Muscle layer of colon (tissue), 2 donors: ENCODE results near the gene COL19A1.

Experiments used
- H3K27ac ChIP-seq: one replicate; pipeline ENCODE4 v1.7.0; 2013; ENCODE audit warnings: low read depth, mild to moderate bottlenecking, low read length, moderate library complexity
- H3K27me3 ChIP-seq, 2 donors: one replicate each; pipeline ENCODE4 v1.7.0; 2013; ENCODE audit warnings: low read length in 2 of 2, mild to moderate bottlenecking in 2 of 2; ENCODE audit not compliant: insufficient read depth in 2 of 2, control insufficient read depth in 1 of 2
- H3K36me3 ChIP-seq: one replicate; pipeline ENCODE4 v1.7.0; 2013; ENCODE audit warnings: mild to moderate bottlenecking, low read length; ENCODE audit not compliant: insufficient read depth
- H3K4me1 ChIP-seq: one replicate; pipeline ENCODE4 v1.7.0; 2013; ENCODE audit warnings: mild to moderate bottlenecking, low read length; ENCODE audit not compliant: insufficient read depth
- H3K4me3 ChIP-seq, 2 donors: one replicate each; pipeline ENCODE4 v1.7.0; 2013; ENCODE audit warnings: low read length in 2 of 2, low read depth in 1 of 2, mild to moderate bottlenecking in 1 of 2, moderate library complexity in 1 of 2
- H3K9ac ChIP-seq: one replicate; pipeline ENCODE4 v1.7.0; 2013; ENCODE audit warnings: low read length
- H3K9me3 ChIP-seq: one replicate; pipeline ENCODE4 v1.7.0; 2013; ENCODE audit warnings: mild to moderate bottlenecking, low read length
- donor health status: abdominal sarcoma.
- donor health status: Adenocarcinoma of cecum.

The COL19A1 gene

GRCh38 chr6:69866770-69867638 lies 648 bp downstream of the COL19A1 start:
- H3K9ac ChIP-seq = peak overlapping the region; percentile 30
- H3K27me3 ChIP-seq = peaks cover 0 to 6% of the 10 kb centered on the region in 2 donors
- H3K36me3 ChIP-seq = no peaks in the 10 kb centered on the region
- H3K9me3 ChIP-seq = no peaks in the 10 kb centered on the region
- H3K4me3 ChIP-seq = peak overlapping the region; percentile 62 to 68
- no peak overlapping the region for H3K27ac ChIP-seq
- no peaks in the 10 kb centered on the region for H3K4me1 ChIP-seq

- Histone ChIP-seq H3K36me3 (no peaks in the 10 kb centered on the region), H3K9me3 (no peaks in the 10 kb centered on the region), H3K4me3 (peak overlapping the region; percentile 62 to 68), H3K27ac (no peak overlapping the region), H3K27me3 (peaks cover 0 to 6% of the 10 kb centered on the region in 2 donors), H3K4me1 (no peaks in the 10 kb centered on the region), H3K9ac (no peak overlapping the region)
Measured at GRCh38 chr6:69867639-69867976, 1.3 kb downstream of the COL19A1 start.

GRCh38 chr6:69868252-69868804 lies 2.0 kb downstream of the COL19A1 start:
- no peak overlapping the region for H3K4me3 ChIP-seq
- no peaks in the 10 kb centered on the region for H3K36me3 ChIP-seq
- no peak overlapping the region for H3K27ac ChIP-seq
- H3K9me3 ChIP-seq = no peaks in the 10 kb centered on the region
- no peak overlapping the region for H3K9ac ChIP-seq
- no peaks in the 10 kb centered on the region for H3K4me1 ChIP-seq
- H3K27me3 ChIP-seq = peaks cover 0 to 6% of the 10 kb centered on the region in 2 donors

GRCh38 chr6:69868961-69869360 lies 2.6 kb downstream of the COL19A1 start:
- Histone ChIP-seq H3K27ac (no peak overlapping the region), H3K9ac (no peak overlapping the region), H3K36me3 (no peaks in the 10 kb centered on the region), H3K9me3 (no peaks in the 10 kb centered on the region), H3K4me3 (no peak overlapping the region), H3K4me1 (no peaks in the 10 kb centered on the region), H3K27me3 (peaks cover 0 to 6% of the 10 kb centered on the region in 2 donors)

- Histone ChIP-seq H3K27me3 (peaks cover 0 to 6% of the 10 kb centered on the region in 2 donors), H3K36me3 (no peaks in the 10 kb centered on the region), H3K27ac (no peak overlapping the region), H3K4me3 (no peak overlapping the region), H3K9ac (no peak overlapping the region), H3K9me3 (no peaks in the 10 kb centered on the region), H3K4me1 (no peaks in the 10 kb centered on the region)
Measured at GRCh38 chr6:69871107-69871506, 4.8 kb downstream of the COL19A1 start.

- Histone ChIP-seq H3K27ac (no peak overlapping the region), H3K9ac (no peak overlapping the region), H3K4me3 (no peak overlapping the region), H3K9me3 (no peaks in the 10 kb centered on the region), H3K4me1 (no peaks in the 10 kb centered on the region), H3K27me3 (peaks cover 0 to 2% of the 10 kb centered on the region in 2 donors), H3K36me3 (no peaks in the 10 kb centered on the region)
Measured at GRCh38 chr6:69873291-69873690, 6.9 kb downstream of the COL19A1 start.

GRCh38 chr6:69875715-69876114 lies 9.4 kb downstream of the COL19A1 start:
- no peaks in the 10 kb centered on the region for H3K36me3 ChIP-seq
- H3K4me1 ChIP-seq = no peaks in the 10 kb centered on the region
- no peaks in the 10 kb centered on the region for H3K27me3 ChIP-seq

GRCh38 chr6:69878795-69879194 lies 12.4 kb downstream of the COL19A1 start:
- H3K36me3 ChIP-seq = no peaks in the 10 kb centered on the region
- no peaks in the 10 kb centered on the region for H3K9me3 ChIP-seq
- no peak overlapping the region for H3K27ac ChIP-seq
- H3K4me1 ChIP-seq = no peaks in the 10 kb centered on the region
- H3K4me3 ChIP-seq = no peak overlapping the region
- no peaks in the 10 kb centered on the region for H3K27me3 ChIP-seq
- no peak overlapping the region for H3K9ac ChIP-seq

More at GRCh38 chr6:69875715-69876114, 9.4 kb downstream of the COL19A1 start:
- H3K9ac ChIP-seq = no peak overlapping the region
- no peak overlapping the region for H3K4me3 ChIP-seq
- no peaks in the 10 kb centered on the region for H3K9me3 ChIP-seq
- no peak overlapping the region for H3K27ac ChIP-seq

- Histone ChIP-seq H3K27ac (no peak overlapping the region), H3K27me3 (no peaks in the 10 kb centered on the region), H3K4me1 (no peaks in the 10 kb centered on the region), H3K36me3 (no peaks in the 10 kb centered on the region), H3K9ac (no peak overlapping the region), H3K4me3 (no peak overlapping the region), H3K9me3 (no peaks in the 10 kb centered on the region)
Measured at GRCh38 chr6:69880601-69881000, 14.2 kb downstream of the COL19A1 start.

GRCh38 chr6:69881322-69882151 lies 15.2 kb downstream of the COL19A1 start:
- no peaks in the 10 kb centered on the region for H3K27me3 ChIP-seq
- no peak overlapping the region for H3K4me3 ChIP-seq
- H3K9me3 ChIP-seq = no peaks in the 10 kb centered on the region
- no peak overlapping the region for H3K27ac ChIP-seq
- no peaks in the 10 kb centered on the region for H3K4me1 ChIP-seq
- no peaks in the 10 kb centered on the region for H3K36me3 ChIP-seq
- H3K9ac ChIP-seq = no peak overlapping the region

GRCh38 chr6:69883551-69883950 lies 17.2 kb downstream of the COL19A1 start:
- Histone ChIP-seq H3K9me3 (no peaks in the 10 kb centered on the region), H3K27me3 (no peaks in the 10 kb centered on the region), H3K9ac (no peak overlapping the region), H3K4me3 (no peak overlapping the region), H3K27ac (no peak overlapping the region), H3K36me3 (no peaks in the 10 kb centered on the region), H3K4me1 (no peaks in the 10 kb centered on the region)
